Memory B cell (primary cell): Measurements from ENCODE around the gene OR4A16.

Experiments
- ATAC-seq: fragments of 150-1000 bp; cut with Tn5 transposase; 2 replicates; pipeline ENCODE4 v1.10.0; 2021; ENCODE audit warnings: low read depth, mild to moderate bottlenecking, moderate library complexity
- DNase-seq, 2 donors: peaks; one replicate each; pipeline ENCODE4 v3.0.0; 2022; ENCODE audit warnings: low spot score in 2 of 2
- H3K27ac Mint-ChIP-seq: one replicate; pipeline ENCODE4 v1.8.0; 2022; ENCODE audit warnings: mild to moderate bottlenecking, moderate library complexity, mixed read lengths
- H3K27me3 Mint-ChIP-seq: one replicate; pipeline ENCODE4 v1.8.0; 2022; ENCODE audit warnings: mixed read lengths
- H3K36me3 Mint-ChIP-seq: one replicate; pipeline ENCODE4 v1.8.0; 2022; ENCODE audit warnings: mild to moderate bottlenecking, mixed read lengths
- H3K4me1 Mint-ChIP-seq: one replicate; pipeline ENCODE4 v1.8.0; 2022; ENCODE audit warnings: mixed read lengths
- H3K4me3 Mint-ChIP-seq: one replicate; pipeline ENCODE4 v1.8.0; 2022; ENCODE audit warnings: mild to moderate bottlenecking, moderate library complexity, mixed read lengths
- H3K9me3 Mint-ChIP-seq: one replicate; pipeline ENCODE4 v1.8.0; 2022; ENCODE audit warnings: mixed read lengths

The OR4A16 gene, protein sequence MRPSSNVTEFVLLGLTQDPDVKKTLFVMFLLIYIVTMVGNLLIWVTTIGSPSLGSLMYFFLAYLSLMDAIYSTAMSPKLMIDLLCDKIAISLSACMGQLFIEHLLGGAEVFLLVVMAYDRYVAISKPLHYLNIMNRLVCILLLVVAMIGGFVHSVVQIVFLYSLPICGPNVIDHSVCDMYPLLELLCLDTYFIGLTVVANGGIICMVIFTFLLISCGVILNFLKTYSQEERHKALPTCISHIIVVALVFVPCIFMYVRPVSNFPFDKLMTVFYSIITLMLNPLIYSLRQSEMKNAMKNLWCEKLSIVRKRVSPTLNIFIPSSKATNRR

DNA sequence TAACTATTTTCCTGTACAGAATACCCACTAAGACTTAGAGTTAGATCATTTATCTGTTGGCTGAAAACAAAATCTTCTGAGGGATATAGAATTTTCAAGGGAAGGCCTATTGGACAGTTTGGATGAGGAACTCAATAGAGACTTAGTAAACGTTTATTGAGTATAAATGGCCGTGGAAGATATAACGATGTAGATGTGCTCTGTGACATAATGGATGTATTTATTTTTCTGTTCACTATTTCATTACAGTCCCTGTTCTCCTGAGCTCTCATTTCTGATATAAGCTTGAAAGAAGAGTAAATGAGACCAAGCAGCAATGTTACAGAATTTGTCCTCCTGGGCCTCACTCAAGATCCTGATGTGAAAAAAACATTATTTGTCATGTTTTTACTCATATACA lies at the start of gene OR4A16:
OR4A16 (plus strand) TSS at position 301 of the 400 bp plus-strand sequence; CDS start at position 301, 0 bp downstream.
- ATAC-seq, result no peak
- Mint-ChIP-seq H3K27ac (no peak within 1 kb of the TSS), H3K4me1 (no peaks in the 10 kb centered on the region), H3K9me3 (peaks cover 10% of the 10 kb centered on the region), H3K36me3 (no peaks in the 10 kb centered on the region), H3K4me3 (no peak within 1 kb of the TSS), H3K27me3 (no peaks in the 10 kb centered on the region)
- DNase-seq, result no peak

DNA sequence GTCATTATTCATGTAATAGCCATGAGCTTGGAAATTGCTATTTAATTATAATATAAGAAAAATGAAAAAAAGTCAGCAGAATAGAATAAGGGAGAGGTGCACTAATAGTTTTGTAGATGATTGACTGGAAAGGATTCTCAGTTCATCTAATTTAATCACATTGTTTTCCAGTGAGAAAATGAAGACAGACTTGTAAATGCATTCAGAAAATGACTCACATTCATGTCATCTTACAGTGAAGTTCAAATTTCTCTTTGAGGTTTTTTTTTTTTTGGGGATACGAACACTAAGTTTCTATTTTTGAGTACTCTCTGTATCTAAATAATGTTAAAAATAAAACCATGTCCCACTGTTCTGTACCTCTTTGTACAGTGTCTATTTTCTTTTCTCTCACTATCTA lies 18.5 kb upstream of the OR4A16 start:
- Mint-ChIP-seq H3K27me3 (no peaks in the 10 kb centered on the region), H3K4me3 (no peak overlapping the region), H3K36me3 (no peaks in the 10 kb centered on the region), H3K9me3 (no peaks in the 10 kb centered on the region), H3K4me1 (no peaks in the 10 kb centered on the region), H3K27ac (no peak overlapping the region)
- ATAC-seq, result no peak
- DNase-seq, result no peak

DNA sequence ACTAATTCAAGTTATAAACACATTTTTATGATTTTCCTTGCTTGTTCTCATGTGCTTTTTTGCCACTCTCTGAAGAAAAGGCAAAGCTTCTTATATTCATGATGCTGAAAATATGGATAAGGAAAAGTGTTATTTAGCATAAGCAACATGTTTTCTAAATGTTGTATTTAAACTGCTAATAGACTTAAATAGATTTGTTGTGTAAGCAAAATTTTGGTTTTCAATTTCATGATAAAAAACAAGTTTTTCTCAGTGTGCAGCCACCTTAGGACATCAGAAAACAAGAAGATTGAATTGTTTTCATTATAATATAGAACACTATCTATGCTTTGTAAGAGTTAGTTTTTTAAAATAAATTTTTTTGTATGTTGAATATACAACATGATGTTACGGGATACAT lies 2.3 kb downstream of the OR4A16 start:
- ATAC-seq (no peak), DNase-seq (no peak)
- H3K9me3 Mint-ChIP-seq, result peaks cover 13% of the 10 kb centered on the region
- no peaks in the 10 kb centered on the region for H3K4me1 Mint-ChIP-seq
- no peak overlapping the region for H3K4me3 Mint-ChIP-seq
- H3K27ac Mint-ChIP-seq, result no peak overlapping the region
- H3K27me3 Mint-ChIP-seq, result no peaks in the 10 kb centered on the region
- H3K36me3 Mint-ChIP-seq, result no peaks in the 10 kb centered on the region

DNA sequence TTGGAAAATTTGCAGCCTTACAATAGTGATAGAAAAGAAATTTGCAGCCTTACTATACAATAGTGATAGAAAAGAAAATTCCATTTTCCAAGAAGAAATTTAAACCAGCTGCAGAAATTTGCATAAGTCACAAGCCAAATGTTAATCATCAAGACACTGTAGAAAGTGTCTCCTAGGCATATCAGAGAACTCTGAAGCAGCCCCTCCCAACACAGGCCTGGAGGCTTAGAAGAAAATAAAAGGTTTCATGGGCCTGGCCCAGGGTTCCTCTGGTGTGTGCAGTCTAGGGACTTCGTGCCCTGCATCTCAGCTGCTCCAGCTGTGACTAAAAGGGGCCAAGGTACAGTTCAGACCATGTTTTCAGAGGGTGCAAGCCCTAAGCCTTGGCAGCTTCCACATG lies 6.0 kb downstream of the OR4A16 start:
- Mint-ChIP-seq H3K27ac (no peak overlapping the region), H3K27me3 (no peaks in the 10 kb centered on the region), H3K9me3 (peaks cover 9% of the 10 kb centered on the region), H3K4me1 (no peaks in the 10 kb centered on the region), H3K4me3 (no peak overlapping the region), H3K36me3 (no peaks in the 10 kb centered on the region)
- ATAC-seq (no peak), DNase-seq (no peak)

DNA sequence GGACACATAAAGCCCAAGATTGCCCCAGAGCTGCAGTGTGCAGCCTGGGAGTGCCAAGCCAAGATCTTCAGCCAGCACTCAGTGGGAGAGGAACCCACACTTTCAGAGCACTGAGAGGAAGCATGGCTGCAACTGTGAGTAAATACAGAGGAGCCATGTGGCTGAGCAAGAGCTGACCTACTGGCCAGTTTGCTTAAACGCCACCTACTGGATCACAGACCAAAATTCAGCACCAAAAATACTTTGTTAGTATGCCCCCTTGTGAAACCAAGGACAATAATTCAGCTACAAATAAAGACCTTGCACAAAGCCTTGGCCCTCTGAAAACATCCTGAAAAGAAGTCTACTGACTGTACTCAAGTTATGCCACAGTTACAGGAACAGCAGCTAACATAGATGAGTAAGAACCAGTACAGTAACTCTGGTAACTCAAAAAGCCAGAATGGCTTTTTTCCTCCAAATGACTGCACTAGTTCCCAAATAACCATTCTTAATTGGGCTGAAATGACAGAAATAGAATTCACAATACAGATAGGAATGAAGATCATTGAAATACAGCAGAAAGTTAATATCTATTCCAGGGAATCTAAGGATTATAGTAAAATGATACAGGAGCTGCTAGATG lies 14.7 kb downstream of the OR4A16 start:
- H3K27ac Mint-ChIP-seq, result no peak overlapping the region
- peaks cover 4% of the 10 kb centered on the region for H3K9me3 Mint-ChIP-seq
- H3K36me3 Mint-ChIP-seq, result no peaks in the 10 kb centered on the region
- H3K27me3 Mint-ChIP-seq, result no peaks in the 10 kb centered on the region
- H3K4me1 Mint-ChIP-seq, result no peaks in the 10 kb centered on the region
- no peak overlapping the region for H3K4me3 Mint-ChIP-seq
- DNase-seq, result no peak
- no peak for ATAC-seq

DNA sequence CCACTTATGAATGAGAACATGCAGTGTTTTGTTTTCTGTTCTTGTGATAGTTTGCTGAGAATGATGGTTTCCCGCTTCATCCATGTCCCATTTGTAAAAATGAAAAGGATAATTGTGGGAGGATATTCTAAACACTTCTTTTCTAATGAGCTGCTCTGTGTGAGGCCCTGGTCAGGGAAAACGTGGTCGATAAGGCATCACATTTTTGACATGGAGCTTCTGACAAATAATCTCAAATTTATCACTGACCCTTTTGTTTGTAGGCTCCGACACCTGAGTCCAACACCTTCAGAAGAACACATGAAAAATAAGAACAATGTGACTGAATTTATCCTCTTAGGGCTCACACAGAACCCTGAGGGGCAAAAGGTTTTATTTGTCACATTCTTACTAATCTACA lies 24.7 kb downstream of the OR4A16 start, which contains the start of gene OR4A15:
OR4A15 (plus strand) TSS at position 301 of the 400 bp plus-strand sequence; CDS start at position 301, 0 bp downstream.
- Mint-ChIP-seq H3K4me3 (no peak within 1 kb of the TSS), H3K27me3 (no peaks in the 10 kb centered on the region), H3K36me3 (no peaks in the 10 kb centered on the region), H3K9me3 (peaks cover 7% of the 10 kb centered on the region), H3K4me1 (no peaks in the 10 kb centered on the region), H3K27ac (no peak within 1 kb of the TSS)
- DNase-seq (no peak), ATAC-seq (no peak)
